ENCODE measurements around the gene CTNND2. TPM values are rescaled to one million over a fixed set of nuclear protein-coding genes. Genes with fewer than 3 reads are reported as not detected.
"Not testable (repeated sequence)": the region's sequence is repeated elsewhere in the genome, so short reads cannot be mapped to it uniquely, and the experiment has no call there.

CTNND2 gene
- total RNA-seq, 1 donor = 1.9 TPM

- TF ChIP-seq CTCF (IDR thresholded peaks at IDR 0.05; ENCODE audit: insufficient read depth, low read length) = no peak
- H3K4me3 ChIP-seq (ENCODE audit: low read depth, low read length) = no peak overlapping the region
- DNase-seq (ENCODE audit: low read depth) = no peak
Observed at GRCh38 chr5:11069041-11069440, 835.2 kb downstream of the CTNND2 start.

GRCh38 chr5:11065723-11066122, 838.5 kb downstream of the CTNND2 start:
- not testable (repeated sequence) for H3K4me3 ChIP-seq (ENCODE audit: low read depth, low read length); DNase-seq (ENCODE audit: low read depth)

GRCh38 chr5:11064763-11065450, 839.3 kb downstream of the CTNND2 start:
- TF ChIP-seq CTCF (IDR thresholded peaks at IDR 0.05; ENCODE audit: insufficient read depth, low read length) = no peak
- no peak overlapping the region for H3K4me3 ChIP-seq (ENCODE audit: low read depth, low read length)
- no peak for DNase-seq (ENCODE audit: low read depth)

- no peak for DNase-seq (ENCODE audit: low read depth)
- TF ChIP-seq CTCF (IDR thresholded peaks at IDR 0.05; ENCODE audit: insufficient read depth, low read length) = no peak
- no peak overlapping the region for H3K4me3 ChIP-seq (ENCODE audit: low read depth, low read length)
Observed at GRCh38 chr5:11062397-11062796, 841.8 kb downstream of the CTNND2 start.

- DNase-seq (ENCODE audit: low read depth) = no peak
- TF ChIP-seq CTCF (IDR thresholded peaks at IDR 0.05; ENCODE audit: insufficient read depth, low read length) = no peak
- H3K4me3 ChIP-seq (ENCODE audit: low read depth, low read length) = no peak overlapping the region
Observed at GRCh38 chr5:11056560-11056959, 847.7 kb downstream of the CTNND2 start.

GRCh38 chr5:11054014-11054413, 850.2 kb downstream of the CTNND2 start:
- H3K4me3 ChIP-seq (ENCODE audit: low read depth, low read length) = no peak overlapping the region
- no peak for TF ChIP-seq CTCF (IDR thresholded peaks at IDR 0.05; ENCODE audit: insufficient read depth, low read length)
- no peak for DNase-seq (ENCODE audit: low read depth)

- no peak for DNase-seq (ENCODE audit: low read depth)
- no peak for TF ChIP-seq CTCF (IDR thresholded peaks at IDR 0.05; ENCODE audit: insufficient read depth, low read length)
- H3K4me3 ChIP-seq (ENCODE audit: low read depth, low read length) = no peak overlapping the region
Observed at GRCh38 chr5:11052871-11053270, 851.4 kb downstream of the CTNND2 start.
